ENCODE results near the gene PKLR. TPM values are rescaled to one million over a fixed set of nuclear protein-coding genes. Genes with fewer than 3 reads are reported as not detected.
"Not testable (repeated sequence)": the region's sequence is repeated elsewhere in the genome, so short reads cannot be mapped to it uniquely, and the experiment has no call there.

The PKLR gene
- total RNA-seq, 1 experiment from 2014 or later = not detected

DNA sequence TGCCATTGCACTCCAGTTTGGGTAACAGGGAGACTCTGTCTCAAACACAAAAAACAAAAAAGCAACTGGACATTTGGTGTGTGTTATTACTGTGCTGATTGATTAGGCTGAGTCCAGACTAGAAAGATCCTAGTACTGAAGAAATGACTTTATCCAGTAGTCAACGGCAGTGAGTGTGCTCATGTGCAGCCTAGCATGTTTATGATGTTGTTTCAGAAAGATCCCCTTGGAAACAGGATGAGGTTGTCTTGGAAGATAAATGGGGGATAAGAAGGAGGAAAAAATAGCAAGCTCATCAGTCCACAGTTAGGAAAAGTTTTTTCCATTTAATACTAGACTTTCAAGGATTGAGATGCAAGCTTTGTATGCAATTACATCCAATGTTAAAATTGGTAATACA, 33.7 kb upstream of the PKLR start:
- peaks cover 63% of the 10 kb centered on the region for H3K36me3 Mint-ChIP-seq (ENCODE audit: insufficient read depth, unreplicated experiment)
- POLR2A ChIA-PET = no interaction called here
- peaks cover 4% of the 10 kb centered on the region for H3K36me3 ChIP-seq (ENCODE audit: control insufficient read depth, insufficient read depth, low read length)

GRCh38 chr1:155329980-155330598, 28.9 kb upstream of the PKLR start:
- intact Hi-C loops (cut with micrococcal nuclease; ENCODE audit: unreplicated experiment) = loop anchor here (10.0 kb wide), 1 partner anchor 265 kb away; no protein-coding TSS in a partner anchor
- H3K4me3 ChIP-seq (ENCODE audit: low read depth, low read length) = no peak overlapping the region
- H3K9me3 ChIP-seq = no peaks in the 10 kb centered on the region
- H3K4me3 Mint-ChIP-seq (ENCODE audit: unreplicated experiment) = no peak overlapping the region
- no peaks in the 10 kb centered on the region for H3K9me3 Mint-ChIP-seq (ENCODE audit: unreplicated experiment)
- no peaks in the 10 kb centered on the region for H3K27me3 Mint-ChIP-seq (ENCODE audit: insufficient read depth, unreplicated experiment)
- H3K4me1 ChIP-seq = peaks cover 5% of the 10 kb centered on the region; the same call in 1 of the 2 replicates
- TF ChIP-seq CTCF (IDR thresholded peaks at IDR 0.05; ENCODE audit: insufficient read depth in 1 of 2, low read depth in 1 of 2, low read length in 1 of 2, severe bottlenecking in 1 of 2, unreplicated experiment in 1 of 2) = no peak
- CTCF ChIA-PET = no interaction called here
- peaks cover 82% of the 10 kb centered on the region for H3K36me3 Mint-ChIP-seq (ENCODE audit: insufficient read depth, unreplicated experiment)
- POLR2A ChIA-PET = interaction anchor here (0.5 kb wide), 1 partner anchor 278 kb away, joined by 6 read pairs; no protein-coding TSS in a partner anchor
- peaks cover 16% of the 10 kb centered on the region for H3K4me1 Mint-ChIP-seq (ENCODE audit: low read depth, unreplicated experiment)
- no peak overlapping the region for H3K27ac Mint-ChIP-seq (ENCODE audit: unreplicated experiment)
- peaks cover 3% of the 10 kb centered on the region; the same call in 1 of the 2 replicates for H3K36me3 ChIP-seq (ENCODE audit: control insufficient read depth, insufficient read depth, low read length)
- no peak for DNase-seq
- BruUV-seq (replicated peaks) = no TSS peak
- no peaks in the 10 kb centered on the region for H3K27me3 ChIP-seq (replicated peaks; ENCODE audit: control insufficient read depth, insufficient read depth, low read length)

More for the DNA sequence above, 33.7 kb upstream of the PKLR start:
- Histone ChIP-seq H3K4me3 (ENCODE audit: low read depth, low read length) (no peak overlapping the region), H3K27me3 (replicated peaks; ENCODE audit: control insufficient read depth, insufficient read depth, low read length) (no peaks in the 10 kb centered on the region), H3K9me3 (no peaks in the 10 kb centered on the region), H3K4me1 (no peaks in the 10 kb centered on the region)
- Mint-ChIP-seq H3K9me3 (ENCODE audit: unreplicated experiment) (no peaks in the 10 kb centered on the region), H3K4me3 (ENCODE audit: unreplicated experiment) (no peak overlapping the region), H3K27ac (ENCODE audit: unreplicated experiment) (no peak overlapping the region), H3K27me3 (ENCODE audit: insufficient read depth, unreplicated experiment) (no peaks in the 10 kb centered on the region), H3K4me1 (ENCODE audit: low read depth, unreplicated experiment) (peaks cover 6% of the 10 kb centered on the region)
- DNase-seq = no peak
- intact Hi-C loops (cut with micrococcal nuclease; ENCODE audit: unreplicated experiment) = no loop called here
- CTCF ChIA-PET = no interaction called here
- TF ChIP-seq CTCF (IDR thresholded peaks at IDR 0.05; ENCODE audit: insufficient read depth in 1 of 2, low read depth in 1 of 2, low read length in 1 of 2, severe bottlenecking in 1 of 2, unreplicated experiment in 1 of 2) = no peak
- BruUV-seq (replicated peaks) = no TSS peak

GRCh38 chr1:155328856-155329255, 27.6 kb upstream of the PKLR start:
- POLR2A ChIA-PET; H3K27ac Mint-ChIP-seq (ENCODE audit: unreplicated experiment); H3K36me3 ChIP-seq (ENCODE audit: control insufficient read depth, insufficient read depth, low read length); H3K4me1 ChIP-seq; BruUV-seq (replicated peaks); H3K9me3 ChIP-seq; H3K27me3 ChIP-seq (replicated peaks; ENCODE audit: control insufficient read depth, insufficient read depth, low read length); DNase-seq; H3K9me3 Mint-ChIP-seq (ENCODE audit: unreplicated experiment); H3K27me3 Mint-ChIP-seq (ENCODE audit: insufficient read depth, unreplicated experiment); H3K4me3 Mint-ChIP-seq (ENCODE audit: unreplicated experiment); H3K4me3 ChIP-seq (ENCODE audit: low read depth, low read length): not testable (repeated sequence)
- peaks cover 88% of the 10 kb centered on the region for H3K36me3 Mint-ChIP-seq (ENCODE audit: insufficient read depth, unreplicated experiment)
- intact Hi-C loops (cut with micrococcal nuclease; ENCODE audit: unreplicated experiment) = loop anchor here (10.0 kb wide), 1 partner anchor 266 kb away; no protein-coding TSS in a partner anchor
- peaks cover 16% of the 10 kb centered on the region for H3K4me1 Mint-ChIP-seq (ENCODE audit: low read depth, unreplicated experiment)
- CTCF ChIA-PET = interaction anchor here (0.7 to 0.9 kb wide), 2 partner anchors 78 to 81 kb away, joined by 4 read pairs; no protein-coding TSS in a partner anchor

Measured in Caco-2 (cell line).